ENCODE measurements around the gene STAT5B. TPM values are rescaled to one million over a fixed set of nuclear protein-coding genes. Genes with fewer than 3 reads are reported as not detected.
"Not testable (repeated sequence)": the region's sequence is repeated elsewhere in the genome, so short reads cannot be mapped to it uniquely, and the experiment has no call there.

The STAT5B gene
- total RNA-seq, 2 experiments from 2014 or later, result 131 to 134 TPM

DNA sequence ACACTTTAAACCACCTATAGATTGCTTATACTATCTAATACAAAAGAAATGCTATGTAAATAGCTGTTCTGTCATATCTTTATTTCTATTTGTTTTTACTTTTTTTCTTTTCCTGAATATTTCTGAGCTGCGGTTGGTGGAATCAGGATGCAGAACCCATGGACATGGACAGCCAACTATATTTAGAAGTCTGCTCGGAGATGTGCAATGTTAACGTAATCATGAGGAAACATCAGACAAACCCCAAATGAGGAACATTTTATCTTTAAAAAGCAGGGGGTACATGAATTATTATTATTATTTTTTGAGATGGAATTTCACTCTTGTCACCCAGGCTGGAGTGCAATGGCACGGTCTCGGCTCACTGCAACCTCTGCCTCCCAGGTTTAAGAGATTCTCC, 50.5 kb downstream of the STAT5B start:
- ATAC-seq (ENCODE audit: low read depth), result no peak
- no peak for DNase-seq
- Mint-ChIP-seq H3K4me3 (no peak overlapping the region), H3K4me1 (peaks cover 10% of the 10 kb centered on the region), H3K27ac (no peak overlapping the region), H3K36me3 (peaks cover 22% of the 10 kb centered on the region), H3K9me3 (no peaks in the 10 kb centered on the region), H3K27me3 (no peaks in the 10 kb centered on the region)
- POLR2A ChIA-PET, result no interaction called here

DNA sequence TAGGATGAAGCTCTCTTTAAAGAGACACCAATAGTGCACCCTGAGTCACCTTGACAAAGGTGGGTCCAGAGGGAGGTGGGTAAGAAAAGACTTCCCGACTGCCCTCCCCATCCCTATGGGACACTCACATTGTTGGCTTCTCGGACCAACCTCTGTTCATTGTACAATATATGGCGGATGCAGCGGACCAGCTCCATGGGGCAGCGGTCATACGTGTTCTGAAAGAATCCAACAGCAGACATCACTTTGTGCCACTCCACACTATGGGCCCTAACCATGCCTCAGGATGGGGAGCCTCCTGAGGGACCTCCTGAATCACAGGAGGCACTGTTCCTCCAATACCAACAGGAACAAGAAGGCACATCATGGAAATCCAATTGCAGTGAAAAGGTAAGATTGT, 51.5 kb downstream of the STAT5B start:
- H3K36me3 Mint-ChIP-seq, result peaks cover 22% of the 10 kb centered on the region
- H3K9me3 Mint-ChIP-seq, result no peaks in the 10 kb centered on the region
- no peak overlapping the region for H3K4me3 Mint-ChIP-seq

GRCh38 chr17:42221886-42222745, 54.1 kb downstream of the STAT5B start:
- Mint-ChIP-seq H3K27me3 (no peaks in the 10 kb centered on the region), H3K4me1 (peaks cover 7% of the 10 kb centered on the region), H3K27ac (peak overlapping the region; percentile 71), H3K36me3 (peaks cover 23% of the 10 kb centered on the region), H3K9me3 (no peaks in the 10 kb centered on the region), H3K4me3 (no peak overlapping the region)
- peak; percentile 87 for ATAC-seq (ENCODE audit: low read depth)
- DNase-seq, result peak; percentile 59
- POLR2A ChIA-PET, result interaction anchor here (0.6 to 1.9 kb wide), 10 partner anchors 26 to 184 kb away, joined by 3 to 21 read pairs (median 4); partner anchors contain the start of gene STAT5A

More for the DNA sequence above, 51.5 kb downstream of the STAT5B start:
- H3K4me1 Mint-ChIP-seq, result peaks cover 10% of the 10 kb centered on the region
- DNase-seq (no peak), ATAC-seq (ENCODE audit: low read depth) (no peak)
- H3K27ac Mint-ChIP-seq, result no peak overlapping the region
- no peaks in the 10 kb centered on the region for H3K27me3 Mint-ChIP-seq
- POLR2A ChIA-PET, result no interaction called here

- H3K36me3 Mint-ChIP-seq, result peaks cover 17% of the 10 kb centered on the region
- H3K27me3 Mint-ChIP-seq, result not testable (repeated sequence)
These were observed 56.9 kb downstream of the STAT5B start for GRCh38 chr17:42219280-42219679.

GRCh38 chr17:42214156-42214555, 62.0 kb downstream of the STAT5B start:
- Mint-ChIP-seq H3K4me1 (no peaks in the 10 kb centered on the region), H3K27ac (no peak overlapping the region), H3K4me3 (no peak overlapping the region), H3K9me3 (no peaks in the 10 kb centered on the region), H3K27me3 (no peaks in the 10 kb centered on the region), H3K36me3 (peaks cover 20% of the 10 kb centered on the region)
- no peak for ATAC-seq (ENCODE audit: low read depth)
- POLR2A ChIA-PET, result no interaction called here
- DNase-seq, result no peak

More at GRCh38 chr17:42219280-42219679, 56.9 kb downstream of the STAT5B start:
- ATAC-seq (ENCODE audit: low read depth); H3K9me3 Mint-ChIP-seq; H3K27ac Mint-ChIP-seq; POLR2A ChIA-PET; H3K4me3 Mint-ChIP-seq; H3K4me1 Mint-ChIP-seq; DNase-seq: not testable (repeated sequence)

GRCh38 chr17:42212382-42212781, 63.8 kb downstream of the STAT5B start:
- Mint-ChIP-seq H3K27me3 (no peaks in the 10 kb centered on the region), H3K4me3 (no peak overlapping the region), H3K4me1 (no peaks in the 10 kb centered on the region), H3K27ac (no peak overlapping the region), H3K36me3 (peaks cover 18% of the 10 kb centered on the region), H3K9me3 (no peaks in the 10 kb centered on the region)
- DNase-seq, result no peak
- POLR2A ChIA-PET, result no interaction called here
- no peak for ATAC-seq (ENCODE audit: low read depth)

DNA sequence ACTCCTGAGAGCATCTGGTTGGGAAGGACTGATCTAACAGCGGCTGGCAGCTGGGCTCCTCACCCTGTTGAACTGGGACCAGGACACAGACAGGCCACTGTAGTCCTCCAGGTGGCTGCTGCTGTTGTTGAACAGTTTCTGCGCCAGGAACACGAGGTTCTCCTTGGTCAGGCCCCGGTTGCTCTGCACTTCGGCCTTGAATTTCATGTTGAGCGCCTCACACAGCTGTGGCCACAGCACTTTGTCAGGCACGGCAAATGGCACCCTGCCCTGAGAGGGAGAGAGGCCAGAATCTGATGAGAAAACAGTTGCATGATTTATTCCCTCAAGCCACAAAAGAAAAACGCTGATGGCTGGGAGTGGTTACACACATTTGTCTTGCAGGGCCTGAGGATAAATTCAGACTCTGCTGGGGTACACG, 64.3 kb downstream of the STAT5B start:
- POLR2A ChIA-PET; H3K27me3 Mint-ChIP-seq; H3K9me3 Mint-ChIP-seq; ATAC-seq (ENCODE audit: low read depth); H3K27ac Mint-ChIP-seq; DNase-seq; H3K4me3 Mint-ChIP-seq; H3K4me1 Mint-ChIP-seq: not testable (repeated sequence)
- peaks cover 17% of the 10 kb centered on the region for H3K36me3 Mint-ChIP-seq

DNA sequence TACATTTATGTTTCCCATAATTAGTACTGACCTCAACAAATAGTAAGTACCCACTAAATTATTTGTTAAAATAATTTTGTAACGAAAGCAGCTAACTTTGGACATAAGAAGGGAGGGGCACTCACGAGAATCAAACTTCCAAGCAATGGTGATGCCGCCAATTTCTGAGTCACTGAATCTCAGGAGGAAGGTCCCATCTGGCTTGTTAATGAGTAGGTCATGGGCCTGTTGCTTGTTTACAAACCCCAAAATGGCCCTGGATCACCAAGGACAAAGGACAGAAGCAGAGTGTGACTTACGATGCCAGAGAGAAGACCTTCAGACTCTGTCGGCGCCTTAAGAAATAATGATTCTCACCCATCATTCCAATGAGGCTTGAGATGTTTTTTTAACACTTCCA, 66.1 kb downstream of the STAT5B start:
- H3K27me3 Mint-ChIP-seq, result no peaks in the 10 kb centered on the region
- POLR2A ChIA-PET, result no interaction called here
- no peak for ATAC-seq (ENCODE audit: low read depth)
- peaks cover 25% of the 10 kb centered on the region for H3K36me3 Mint-ChIP-seq
- no peak overlapping the region for H3K4me3 Mint-ChIP-seq
- H3K4me1 Mint-ChIP-seq, result no peaks in the 10 kb centered on the region
- no peak overlapping the region for H3K27ac Mint-ChIP-seq
- no peaks in the 10 kb centered on the region for H3K9me3 Mint-ChIP-seq
- no peak for DNase-seq

DNA sequence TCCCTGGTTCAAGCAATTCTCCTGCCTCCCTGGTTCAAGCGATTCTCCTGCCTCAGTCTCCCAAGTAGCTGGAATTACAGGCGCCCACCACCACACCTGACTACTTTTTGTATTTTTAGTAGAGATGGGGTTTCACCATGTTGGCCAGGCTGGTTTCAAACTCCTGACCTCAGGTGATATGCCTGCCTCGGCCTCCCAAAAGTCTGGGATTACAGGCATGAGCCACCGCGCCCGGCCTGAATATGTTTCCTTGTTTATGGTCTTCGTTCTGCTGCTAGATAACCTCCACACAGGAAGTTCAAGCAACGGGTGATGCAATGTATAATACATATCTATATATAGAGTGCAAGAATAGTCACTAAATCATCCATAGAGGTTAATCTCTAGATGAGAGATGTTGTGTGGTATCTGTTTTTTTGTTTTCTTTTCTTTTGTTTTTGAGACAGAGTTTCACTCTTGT, 70.0 kb downstream of the STAT5B start:
- H3K27ac Mint-ChIP-seq; H3K9me3 Mint-ChIP-seq; DNase-seq; H3K4me1 Mint-ChIP-seq; H3K4me3 Mint-ChIP-seq; ATAC-seq (ENCODE audit: low read depth); H3K27me3 Mint-ChIP-seq; POLR2A ChIA-PET: not testable (repeated sequence)
- peaks cover 32% of the 10 kb centered on the region for H3K36me3 Mint-ChIP-seq

GRCh38 chr17:42203354-42203753, 72.8 kb downstream of the STAT5B start:
- H3K27me3 Mint-ChIP-seq, result no peaks in the 10 kb centered on the region
- peaks cover 26% of the 10 kb centered on the region for H3K36me3 Mint-ChIP-seq
- POLR2A ChIA-PET, result no interaction called here
- DNase-seq, result no peak
- ATAC-seq (ENCODE audit: low read depth), result no peak
- no peak overlapping the region for H3K27ac Mint-ChIP-seq
- H3K9me3 Mint-ChIP-seq, result no peaks in the 10 kb centered on the region
- H3K4me1 Mint-ChIP-seq, result no peaks in the 10 kb centered on the region
- H3K4me3 Mint-ChIP-seq, result no peak overlapping the region

DNA sequence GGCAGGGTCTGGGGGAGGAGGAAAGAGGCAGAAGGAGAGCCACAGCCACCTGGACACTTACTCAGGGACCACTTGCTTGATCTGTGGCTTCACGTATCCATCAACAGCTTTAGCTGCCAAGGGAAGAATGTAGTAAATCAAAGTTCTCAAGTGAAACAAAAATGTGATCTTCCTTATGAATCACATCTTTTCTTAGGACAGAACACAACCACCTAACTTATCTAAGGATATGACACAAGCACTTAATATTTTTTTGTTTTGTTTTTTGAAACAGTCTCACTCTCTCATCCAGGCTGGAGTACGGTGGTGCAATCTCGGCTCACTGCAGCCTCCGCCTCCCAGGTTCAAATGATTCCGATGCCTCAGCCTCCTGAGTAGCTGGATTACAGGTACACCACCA, 73.5 kb downstream of the STAT5B start:
- ATAC-seq (ENCODE audit: low read depth) (no peak), DNase-seq (no peak)
- POLR2A ChIA-PET, result no interaction called here
- Mint-ChIP-seq H3K36me3 (peaks cover 26% of the 10 kb centered on the region), H3K27me3 (no peaks in the 10 kb centered on the region), H3K27ac (no peak overlapping the region), H3K4me1 (no peaks in the 10 kb centered on the region), H3K4me3 (no peak overlapping the region), H3K9me3 (no peaks in the 10 kb centered on the region)

- DNase-seq (no peak), ATAC-seq (ENCODE audit: low read depth) (no peak)
- no peaks in the 10 kb centered on the region for H3K4me1 Mint-ChIP-seq
- no peak overlapping the region for H3K27ac Mint-ChIP-seq
- peaks cover 22% of the 10 kb centered on the region for H3K36me3 Mint-ChIP-seq
- POLR2A ChIA-PET, result no interaction called here
- no peaks in the 10 kb centered on the region for H3K9me3 Mint-ChIP-seq
- H3K4me3 Mint-ChIP-seq, result no peak overlapping the region
- H3K27me3 Mint-ChIP-seq, result no peaks in the 10 kb centered on the region
These were observed 74.0 kb downstream of the STAT5B start for GRCh38 chr17:42202159-42202558.

DNA sequence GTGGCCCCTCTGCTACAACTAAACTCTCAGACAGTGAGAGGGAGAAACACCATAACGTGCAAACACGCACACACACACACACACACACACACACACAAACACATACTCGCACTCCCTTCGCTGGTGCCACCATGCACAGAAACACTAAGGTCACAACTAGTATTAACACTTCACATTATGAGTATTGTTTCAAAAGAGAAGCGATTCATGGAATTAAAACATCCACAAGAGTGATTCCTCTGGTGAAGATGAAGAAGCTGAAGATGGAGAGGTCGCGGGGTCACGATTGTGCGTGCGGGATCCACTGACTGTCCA, 74.8 kb downstream of the STAT5B start:
- Mint-ChIP-seq H3K4me1 (no peaks in the 10 kb centered on the region), H3K27me3 (no peaks in the 10 kb centered on the region), H3K4me3 (no peak overlapping the region), H3K9me3 (no peaks in the 10 kb centered on the region), H3K27ac (peak overlapping the region; percentile 13), H3K36me3 (peaks cover 19% of the 10 kb centered on the region)
- POLR2A ChIA-PET, result interaction anchor here (0.5 kb wide), 1 partner anchor 10 kb away, joined by 3 read pairs; no protein-coding TSS in a partner anchor
- ATAC-seq (ENCODE audit: low read depth) (no peak), DNase-seq (no peak)

GRCh38 chr17:42200706-42201457, 75.3 kb downstream of the STAT5B start:
- DNase-seq (no peak), ATAC-seq (ENCODE audit: low read depth) (no peak)
- Mint-ChIP-seq H3K36me3 (peaks cover 16% of the 10 kb centered on the region), H3K4me3 (no peak overlapping the region), H3K27ac (no peak overlapping the region), H3K9me3 (no peaks in the 10 kb centered on the region), H3K4me1 (no peaks in the 10 kb centered on the region), H3K27me3 (no peaks in the 10 kb centered on the region)
- POLR2A ChIA-PET, result interaction anchor here (0.5 kb wide), 1 partner anchor 9 kb away, joined by 3 read pairs; no protein-coding TSS in a partner anchor

All from activated naive CD8-positive, alpha-beta T cell treated with anti-CD3 and anti-CD28 coated beads, Interleukin-2, amount 10 ng/mL, durations not matched to agents 7 days and 5 days (primary cell).